HepG2 (cell line): Measurements from ENCODE around the gene DAB2IP. TPM values are rescaled to one million over a fixed set of nuclear protein-coding genes. Genes with fewer than 3 reads are reported as not detected.

Experiments
- ATAC-seq: fragments of 200-7000 bp; cut with Tn5 transposase; 3 replicates; pipeline ENCODE4 v1.9.1; 2020; ENCODE audit warnings: mild to moderate bottlenecking, moderate library complexity
- BruUV-seq: library from RNA; stranded (reverse); fragments of 400-500 nt; replicated peaks from 2 replicates; lab custom pipeline; 2021; lab: Mats Ljungman, UMichigan
- CTCF ChIA-PET: fragments of 300-600 bp; formaldehyde crosslinking; extraction: SDS; loops from one replicate; lab custom pipeline; 2021; ENCODE audit warnings: low total read pairs, inconsistent platforms, low intra/inter-chr PET ratio; lab: Yijun Ruan, JAX
- POLR2A ChIA-PET: fragments of 350-600 bp; sonication (Branson Sonifier 250); formaldehyde crosslinking; loops from one replicate; lab custom pipeline; 2020; ENCODE audit warnings: antibody characterized with exemption, inconsistent platforms; lab: Yijun Ruan, JAX
- DNase-seq: peaks from one replicate; pipeline ENCODE4 v3.0.0-alpha.2; 2015; ENCODE audit warnings: low spot score
- FAIRE-seq: peaks from 3 replicates; lab custom pipeline; 2011; peaks lifted over from hg19 to GRCh38; lab: Jason Lieb, UNC
- H2AFZ ChIP-seq: one replicate; pipeline ENCODE4 v1.6.1; 2011; ENCODE audit warnings: low read length, inconsistent platforms
- H3K27ac ChIP-seq: fragments of 300-600 bp; 3 replicates; pipeline ENCODE4 v1.8.0; 2011; ENCODE audit warnings: mixed run types, mild to moderate bottlenecking, mixed read lengths, low read length, inconsistent platforms; ENCODE audit not compliant: insufficient read depth; ENCODE audit errors: extremely low read length
- H3K27me3 ChIP-seq, 2 experiments: fragments of 200-600 bp in 1 of 2; 2 replicates in 1 of 2; 3 replicates in 1 of 2; pipeline versions ENCODE4 v1.6.0 to v1.8.0; 2011; ENCODE audit warnings: low read length in 2 of 2, mild to moderate bottlenecking in 2 of 2, moderate library complexity in 2 of 2, inconsistent platforms in 1 of 2; ENCODE audit not compliant: insufficient read depth in 2 of 2, control insufficient read depth in 1 of 2
- H3K36me3 ChIP-seq, 2 experiments: fragments of 200-600 bp in 1 of 2; replicated peaks in 1 of 2; 2 replicates in 1 of 2; 3 replicates in 1 of 2; pipeline versions ENCODE4 v1.5.1 to v1.8.0; 2011; ENCODE audit warnings: low read length in 2 of 2, inconsistent platforms in 1 of 2; ENCODE audit not compliant: insufficient read depth in 2 of 2, control insufficient read depth in 1 of 2
- H3K4me1 ChIP-seq: 2 replicates; pipeline ENCODE4 v1.5.1; 2012; ENCODE audit warnings: low read length, inconsistent platforms; ENCODE audit not compliant: insufficient read depth
- H3K4me2 ChIP-seq: 2 replicates; pipeline ENCODE4 v1.6.0; 2011; ENCODE audit warnings: low read depth, low read length, inconsistent platforms
- H3K4me3 ChIP-seq, 3 experiments: fragments of 200-600 bp in 1 of 3; sonication (generic), shearing (Covaris generic) in 1 of 3; replicated peaks in 1 of 3; 2 replicates each; pipeline ENCODE4 v1.5.1; 2011 to 2016; ENCODE audit warnings: low read length in 3 of 3, inconsistent platforms in 2 of 3, low read depth in 2 of 3, mild to moderate bottlenecking in 2 of 3, control low read depth in 1 of 3, mixed read lengths in 1 of 3; ENCODE audit not compliant: insufficient read depth in 1 of 3
- H3K79me2 ChIP-seq: one replicate; pipeline ENCODE4 v1.6.1; 2011; ENCODE audit warnings: low read length, inconsistent platforms; ENCODE audit not compliant: insufficient read depth
- H3K9ac ChIP-seq: 2 replicates; pipeline ENCODE4 v1.6.0; 2011; ENCODE audit warnings: mild to moderate bottlenecking, low read depth, low read length, inconsistent platforms; ENCODE audit not compliant: insufficient read depth
- H3K9me3 ChIP-seq: 2 replicates; pipeline ENCODE4 v1.5.1; 2012; ENCODE audit warnings: mild to moderate bottlenecking, low read length
- H4K20me1 ChIP-seq: 2 replicates; pipeline ENCODE4 v1.6.0; 2011; ENCODE audit warnings: inconsistent platforms, mild to moderate bottlenecking, low read length, moderate library complexity; ENCODE audit not compliant: insufficient read depth
- HDAC2 ChIP-seq: sonication (generic); formaldehyde crosslinking; IDR thresholded peaks from 2 replicates; pipeline ENCODE4 v1.4.0; 2020; ENCODE audit warnings: missing genetic modification reagents
- HOXA7 ChIP-seq: sonication (generic); formaldehyde crosslinking; IDR thresholded peaks from 2 replicates; pipeline ENCODE4 v1.8.1; 2022; ENCODE audit warnings: mild to moderate bottlenecking, missing genetic modification reagents, moderate library complexity
- RELA ChIP-seq: sonication (generic); formaldehyde crosslinking; IDR thresholded peaks from 2 replicates; pipeline ENCODE4 v1.4.0; 2020; ENCODE audit warnings: missing genetic modification reagents
- SOX13 ChIP-seq, 3 experiments: fragments of 450-650 bp in 1 of 3; sonication (generic) in 1 of 3; formaldehyde crosslinking in 1 of 3; IDR thresholded peaks in 2 of 3; conservative IDR thresholded peaks in 1 of 3; 2 replicates each; pipeline versions ENCODE4 v1.5.0 to v1.6.1; 2016 to 2020; ENCODE audit warnings: antibody characterized with exemption in 1 of 3, mild to moderate bottlenecking in 1 of 3, missing compliant biosample characterization in 1 of 3, missing genetic modification reagents in 1 of 3, moderate library complexity in 1 of 3
- STAG1 ChIP-seq: sonication (generic); formaldehyde crosslinking; IDR thresholded peaks from 2 replicates; pipeline ENCODE4 v1.4.0; 2020; ENCODE audit warnings: missing genetic modification reagents
- ZNF619 ChIP-seq: sonication (generic); formaldehyde crosslinking; IDR thresholded peaks from 2 replicates; pipeline ENCODE4 v1.4.0; 2020; ENCODE audit warnings: mild to moderate bottlenecking, missing genetic modification reagents
- WGBS: methylation state at CpG from one replicate; pipeline ENCODE4 v1.1.6; 2017; ENCODE audit warnings: low lambda C conversion rate; 5-methylcytosine and 5-hydroxymethylcytosine counted together
- in situ Hi-C: cut with HindIII; loops from 2 replicates; pipeline ENCODE4 v1.10.0; 2017; ENCODE audit warnings: low pct_unique_long_range_greater_than_20kb; ENCODE audit not compliant: extremely low pct_ligation_motif_present
- intact Hi-C: fragments of 100-400 bp; cut with micrococcal nuclease; formaldehyde crosslinking; loops from one replicate; pipeline ENCODE4 v1.10.0; 2022; ENCODE audit not compliant: unreplicated experiment
- polyA plus RNA-seq, 8 experiments: library from polyadenylated mRNA; depleted of rRNA in 3 of 8; stranded (reverse) in 7 of 8; unstranded in 1 of 8; fragments of >200 nt; fragmentation: Illumina TruSeq in 4 of 8; extraction: Trizol in 4 of 8; gene quantifications; 2 replicates each; pipeline versions ENCODE4 v1.2.1 to v1.2.3, GENCODE V29; 2011 to 2016; ENCODE audit warnings: low read depth in 4 of 8, missing spikeins in 1 of 8, mixed read lengths in 1 of 8; ENCODE audit not compliant: insufficient read depth in 1 of 8
- total RNA-seq, 5 experiments: library from RNA; depleted of rRNA; stranded (reverse); fragments of >200 nt; fragmentation: Illumina TruSeq; extraction: Trizol; gene quantifications; 2 replicates each; pipeline ENCODE4 v1.2.3, GENCODE V29; 2016; ENCODE audit warnings: low read depth in 1 of 5
- TF ChIP-seq, protein P1 (sequence below): sonication (generic); formaldehyde crosslinking; IDR thresholded peaks from 2 replicates; pipeline ENCODE4 v1.5.0; 2020; ENCODE audit warnings: mild to moderate bottlenecking, missing genetic modification reagents, moderate library complexity
- TF ChIP-seq, protein P2 (sequence below): sonication (generic); formaldehyde crosslinking; IDR thresholded peaks from 2 replicates; pipeline ENCODE4 v1.8.1; 2023; ENCODE audit warnings: mild to moderate bottlenecking, missing genetic modification reagents, borderline replicate concordance

The DAB2IP gene
- total and polyA plus RNA-seq, 2 of the 13 experiments (the other 11 are each of a cell fraction or from before 2014, with no cell fraction given): 25.3 to 37.9 TPM

GRCh38 chr9:121720311-121721057, 69.0 kb downstream of the DAB2IP start:
- Histone ChIP-seq H3K9ac (no peak overlapping the region), H3K4me3 (no peak overlapping the region), H3K36me3 (no peaks in the 10 kb centered on the region), H3K27ac (no peak overlapping the region), H3K27me3 (no peaks in the 10 kb centered on the region), H2AFZ (no peak overlapping the region), H3K4me1 (peaks cover 6% of the 10 kb centered on the region; the same call in 1 of the 2 replicates), H3K4me2 (no peak overlapping the region), H3K9me3 (no peaks in the 10 kb centered on the region), H3K79me2 (no peaks in the 10 kb centered on the region), H4K20me1 (no peaks in the 10 kb centered on the region)
- ChIA-PET CTCF (no interaction called here), POLR2A (no interaction called here)
- DNase-seq (no peak), ATAC-seq (peak; percentile 21; the same call in 2 of the 3 replicates), FAIRE-seq (no peak)
- 63% methylated on average over 6 of the region's 7 CpGs for WGBS
- in situ Hi-C loops (no loop called here), intact Hi-C loops (no loop called here)
- BruUV-seq: no TSS peak
- TF ChIP-seq HDAC2 (CRISPR knock-in tag) (no peak), SOX13 (IDR thresholded peaks at IDR 0.05) (no peak), SOX13 (CRISPR knock-in tag; conservative IDR thresholded peaks at IDR 0.05 in 1 of 2, IDR thresholded peaks at IDR 0.05 in 1 of 2) (0 out of 4 replicates have a peak, but pooled peaks of 1 of the 2 experiments have one; percentile 11)

DNA sequence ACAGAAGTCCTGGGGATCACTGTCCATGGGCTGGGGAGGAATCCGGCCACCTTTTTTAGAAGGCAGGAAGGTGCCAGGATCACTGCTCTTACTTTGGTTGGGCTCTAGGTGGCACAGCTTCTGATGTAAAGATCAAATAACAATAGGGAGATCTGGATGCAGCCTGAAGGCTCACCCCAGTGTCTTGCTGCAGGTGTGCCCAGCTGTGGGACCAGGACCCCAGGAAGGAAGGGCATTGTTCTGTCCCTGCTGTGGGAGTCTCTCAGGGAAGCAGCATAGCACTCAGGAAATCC, 69.6 kb downstream of the DAB2IP start:
- intact Hi-C loops: no loop called here
- no peak overlapping the region for H3K27ac ChIP-seq
- no peak overlapping the region for H3K4me3 ChIP-seq
- no peak overlapping the region for H2AFZ ChIP-seq
- H3K9me3 ChIP-seq: no peaks in the 10 kb centered on the region
- no peak overlapping the region for H3K9ac ChIP-seq
- ATAC-seq (peak; percentile 37), FAIRE-seq (no peak), DNase-seq (no peak)
- H3K36me3 ChIP-seq: no peaks in the 10 kb centered on the region
- POLR2A ChIA-PET: no interaction called here
- 60% methylated on average over 1 of the region's 1 CpG for WGBS
- no TSS peak for BruUV-seq
- H3K4me1 ChIP-seq: peaks cover 6% of the 10 kb centered on the region; the same call in 1 of the 2 replicates
- no peak overlapping the region for H3K4me2 ChIP-seq
- H3K27me3 ChIP-seq: no peaks in the 10 kb centered on the region
- in situ Hi-C loops: no loop called here
- H3K79me2 ChIP-seq: no peaks in the 10 kb centered on the region
- no peaks in the 10 kb centered on the region for H4K20me1 ChIP-seq
- CTCF ChIA-PET: no interaction called here
- TF ChIP-seq, protein P1, sequence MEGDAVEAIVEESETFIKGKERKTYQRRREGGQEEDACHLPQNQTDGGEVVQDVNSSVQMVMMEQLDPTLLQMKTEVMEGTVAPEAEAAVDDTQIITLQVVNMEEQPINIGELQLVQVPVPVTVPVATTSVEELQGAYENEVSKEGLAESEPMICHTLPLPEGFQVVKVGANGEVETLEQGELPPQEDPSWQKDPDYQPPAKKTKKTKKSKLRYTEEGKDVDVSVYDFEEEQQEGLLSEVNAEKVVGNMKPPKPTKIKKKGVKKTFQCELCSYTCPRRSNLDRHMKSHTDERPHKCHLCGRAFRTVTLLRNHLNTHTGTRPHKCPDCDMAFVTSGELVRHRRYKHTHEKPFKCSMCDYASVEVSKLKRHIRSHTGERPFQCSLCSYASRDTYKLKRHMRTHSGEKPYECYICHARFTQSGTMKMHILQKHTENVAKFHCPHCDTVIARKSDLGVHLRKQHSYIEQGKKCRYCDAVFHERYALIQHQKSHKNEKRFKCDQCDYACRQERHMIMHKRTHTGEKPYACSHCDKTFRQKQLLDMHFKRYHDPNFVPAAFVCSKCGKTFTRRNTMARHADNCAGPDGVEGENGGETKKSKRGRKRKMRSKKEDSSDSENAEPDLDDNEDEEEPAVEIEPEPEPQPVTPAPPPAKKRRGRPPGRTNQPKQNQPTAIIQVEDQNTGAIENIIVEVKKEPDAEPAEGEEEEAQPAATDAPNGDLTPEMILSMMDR (CRISPR knock-in tag): 0 out of 2 replicates have a peak, but pooled peaks have one; percentile 11
- TF ChIP-seq RELA (CRISPR knock-in tag) (no peak), HOXA7 (CRISPR knock-in tag) (no peak), STAG1 (CRISPR knock-in tag) (0 out of 2 replicates have a peak, but pooled peaks have one; percentile 14), ZNF619 (CRISPR knock-in tag) (no peak)
- TF ChIP-seq, protein P2, sequence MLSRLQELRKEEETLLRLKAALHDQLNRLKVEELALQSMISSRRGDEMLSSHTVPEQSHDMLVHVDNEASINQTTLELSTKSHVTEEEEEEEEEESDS (CRISPR knock-in tag): no peak
